NCI-H460 (cell line): ENCODE data around the gene EPHA3. TPM values are rescaled to one million over a fixed set of nuclear protein-coding genes. Genes with fewer than 3 reads are reported as not detected.

Experiments
- DNase-seq: peaks from one replicate; pipeline ENCODE4 v3.0.0-alpha.2; 2016; ENCODE audit warnings: low read depth; ENCODE audit errors: extremely low read depth
- total RNA-seq: library from RNA; depleted of rRNA; stranded (reverse); fragments of >200 nt; shearing (Covaris generic); gene quantifications from 2 replicates; pipeline ENCODE4 v1.2.3, GENCODE V29; 2014

The EPHA3 gene
- total RNA-seq, 1 experiment from 2014 or later: 7.2 TPM

DNA sequence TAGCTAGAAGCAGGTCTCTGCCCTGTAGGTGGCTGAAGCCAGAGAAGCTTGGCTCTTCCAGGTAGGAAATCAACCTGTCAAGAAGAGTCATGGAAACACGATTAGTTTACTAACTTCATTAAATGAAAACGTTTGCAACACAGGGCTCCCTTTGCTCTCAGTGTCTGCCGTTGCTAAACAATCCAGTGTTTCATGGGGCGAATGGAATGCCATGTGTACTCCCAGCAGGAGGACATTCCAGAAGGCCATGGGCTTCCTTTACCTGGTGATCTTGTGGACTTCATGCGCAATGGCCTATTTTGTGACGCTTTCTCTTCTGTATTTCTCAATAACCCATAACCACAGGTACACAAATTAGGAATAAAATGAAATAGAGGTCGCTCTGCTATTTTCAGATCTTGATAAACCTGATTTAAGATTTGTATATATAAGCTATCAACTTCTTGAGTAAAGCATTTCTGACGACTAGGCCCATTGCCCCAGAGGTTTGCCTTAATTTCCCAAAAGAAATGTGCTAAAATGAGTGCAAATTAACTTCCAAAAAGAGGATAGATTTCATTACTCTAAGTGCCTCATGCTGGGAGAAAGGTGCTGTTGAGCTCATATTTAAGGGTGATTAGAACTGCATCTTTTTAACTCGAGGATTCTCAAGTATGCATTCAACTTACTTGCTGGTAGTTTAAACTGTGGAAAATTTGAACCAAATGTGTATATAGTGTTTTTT is 171.0 kb downstream of the EPHA3 start:
- no peak for DNase-seq

GRCh38 chr3:89280301-89280700 is 172.9 kb downstream of the EPHA3 start:
- DNase-seq: no peak

- DNase-seq: no peak
Measured at GRCh38 chr3:89280822-89281365, 173.5 kb downstream of the EPHA3 start.

GRCh38 chr3:89287902-89288508 is 180.6 kb downstream of the EPHA3 start:
- DNase-seq: no peak

GRCh38 chr3:89289574-89290190 is 182.3 kb downstream of the EPHA3 start:
- no peak for DNase-seq

DNA sequence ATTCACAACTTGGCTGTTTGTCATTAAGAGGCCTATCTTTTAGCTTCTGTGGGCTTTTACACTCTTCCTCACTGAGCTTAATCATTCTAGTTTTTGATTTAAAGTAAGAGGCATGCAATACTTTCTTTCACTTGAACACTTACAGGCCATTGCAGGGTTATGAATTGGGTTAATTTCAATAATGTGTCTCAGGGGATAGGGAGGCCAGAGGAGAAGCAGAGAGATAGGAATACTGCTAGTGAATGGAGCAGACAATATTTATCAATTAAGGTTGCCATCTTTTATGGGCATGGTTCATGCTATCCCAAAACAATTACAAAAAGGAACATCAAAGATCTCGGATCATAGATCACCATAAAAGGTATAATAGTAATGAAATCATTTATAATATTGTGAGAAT is 189.8 kb downstream of the EPHA3 start:
- DNase-seq: no peak

DNA sequence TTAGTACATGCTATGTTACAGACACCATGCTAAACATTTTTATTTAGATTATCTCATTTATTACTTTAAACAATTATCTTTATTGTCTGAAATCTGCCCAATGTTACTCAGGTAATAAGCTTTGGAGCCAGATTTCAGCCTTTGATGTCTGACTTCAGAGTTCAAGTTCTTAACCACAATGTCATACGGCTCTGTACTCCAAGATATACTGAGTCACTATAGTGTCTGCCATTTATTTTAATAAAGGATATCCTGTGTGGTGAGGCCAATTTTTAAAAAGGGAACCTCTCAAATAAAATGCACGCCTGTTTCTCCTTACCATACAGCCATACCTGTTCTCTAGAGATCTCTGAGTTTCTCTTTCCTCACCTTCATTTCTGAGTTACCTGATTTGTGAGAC is 193.1 kb downstream of the EPHA3 start:
- no peak for DNase-seq

DNA sequence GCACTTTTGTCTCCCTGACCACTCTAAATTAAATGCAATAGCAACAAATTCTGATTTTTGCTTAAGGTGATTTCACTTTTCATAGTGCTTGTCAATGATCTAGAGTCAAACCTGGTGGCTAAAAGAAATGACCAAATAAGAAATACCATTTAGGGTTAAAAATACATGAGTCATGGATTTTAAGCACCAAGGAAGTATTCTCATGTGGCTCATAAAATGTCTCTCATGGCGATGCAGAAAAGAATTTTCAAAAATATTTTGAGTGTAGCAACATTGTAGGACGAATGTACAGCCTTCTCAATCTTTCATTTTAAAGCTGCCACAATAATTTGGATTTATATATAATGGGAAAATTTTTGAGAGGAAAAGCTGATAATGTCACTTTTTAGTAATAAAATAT is 193.6 kb downstream of the EPHA3 start:
- DNase-seq: no peak

- DNase-seq: no peak
Measured at GRCh38 chr3:89303701-89304100, 196.3 kb downstream of the EPHA3 start.

GRCh38 chr3:89306540-89306939 is 199.1 kb downstream of the EPHA3 start:
- DNase-seq: no peak

DNA sequence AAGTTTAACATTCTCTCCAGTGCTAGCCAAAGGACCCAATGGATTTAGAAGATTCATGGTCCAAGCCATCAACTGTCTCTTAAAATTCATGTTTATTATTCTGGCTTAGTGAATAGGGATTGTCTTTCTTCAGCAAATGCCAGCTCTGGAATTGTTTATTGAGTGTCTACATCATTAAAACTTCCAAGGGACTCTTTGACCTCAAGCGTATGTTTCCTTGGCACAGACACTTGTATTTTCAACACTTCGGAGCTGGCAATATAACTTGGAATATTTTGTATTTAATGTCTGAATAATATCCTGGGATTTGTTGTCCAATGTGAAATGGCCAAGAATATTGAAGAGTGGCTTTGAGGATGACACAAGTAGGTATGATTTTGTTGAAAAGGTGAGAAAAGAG is 204.2 kb downstream of the EPHA3 start:
- no peak for DNase-seq

GRCh38 chr3:89312141-89312540 is 204.7 kb downstream of the EPHA3 start:
- no peak for DNase-seq

DNA sequence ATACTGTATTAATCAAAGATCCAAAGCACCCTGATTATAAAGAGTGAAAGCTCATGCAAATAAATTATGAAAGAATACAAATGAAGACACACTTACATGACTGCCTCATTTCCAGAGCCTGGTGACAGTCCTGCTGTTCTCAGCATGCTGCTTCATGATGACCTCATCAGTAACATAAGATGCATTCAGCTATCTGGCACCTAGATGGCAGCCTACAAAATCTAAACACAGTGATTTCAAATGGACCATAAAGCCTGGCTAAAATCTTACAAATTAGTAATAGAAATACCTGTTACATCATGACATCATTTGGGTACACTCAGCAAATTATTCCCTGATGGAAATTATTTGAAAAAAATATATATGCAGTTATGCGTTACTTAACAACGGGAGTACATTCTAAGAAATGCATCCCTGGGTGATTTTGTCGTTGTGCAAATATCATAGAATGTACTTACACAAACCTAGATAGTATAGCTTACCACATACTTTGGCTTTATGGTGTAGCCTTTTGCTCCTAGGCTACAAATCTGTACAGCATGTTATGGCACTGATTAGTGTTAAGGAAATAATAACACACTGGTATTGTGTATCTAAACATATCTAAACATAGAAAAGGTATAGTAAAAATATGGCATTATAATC is 207.2 kb downstream of the EPHA3 start:
- peak; percentile 59 for DNase-seq

DNA sequence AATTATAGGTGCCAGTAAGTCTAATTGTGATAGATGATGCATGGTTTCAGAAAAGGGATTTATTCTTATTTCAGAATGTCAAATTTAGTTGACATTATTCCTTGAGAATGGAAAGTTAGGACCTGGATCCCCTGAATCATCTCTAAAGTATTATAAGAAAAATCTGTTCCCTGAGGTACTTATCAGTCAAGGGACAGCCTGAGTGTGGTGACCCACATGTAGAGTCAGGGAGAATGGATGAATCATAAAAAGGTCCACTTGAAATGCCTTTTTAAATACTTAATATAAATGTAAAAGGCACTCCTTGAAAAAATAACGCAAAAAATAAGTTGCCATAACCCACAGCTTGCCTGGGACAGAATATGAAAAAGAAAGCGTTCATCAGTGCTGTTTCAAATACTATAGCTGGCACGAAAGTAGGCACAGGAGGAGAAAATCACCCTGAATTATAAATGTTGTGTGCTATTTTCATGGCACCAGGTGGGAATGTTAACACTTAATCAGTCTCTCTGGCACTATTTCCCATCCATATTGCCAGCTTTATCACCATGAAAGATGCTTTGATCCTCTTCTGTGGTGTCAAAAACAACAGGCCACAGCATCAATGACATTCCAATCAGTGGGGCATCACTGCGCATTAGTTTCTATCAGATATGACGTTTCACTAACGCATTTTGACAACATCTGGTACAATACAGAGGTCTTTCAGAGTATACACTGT is 208.5 kb downstream of the EPHA3 start:
- no peak for DNase-seq

- DNase-seq: no peak
Measured at GRCh38 chr3:89320186-89320585, 212.8 kb downstream of the EPHA3 start.

GRCh38 chr3:89326997-89327396 is 219.6 kb downstream of the EPHA3 start:
- DNase-seq: no peak

DNA sequence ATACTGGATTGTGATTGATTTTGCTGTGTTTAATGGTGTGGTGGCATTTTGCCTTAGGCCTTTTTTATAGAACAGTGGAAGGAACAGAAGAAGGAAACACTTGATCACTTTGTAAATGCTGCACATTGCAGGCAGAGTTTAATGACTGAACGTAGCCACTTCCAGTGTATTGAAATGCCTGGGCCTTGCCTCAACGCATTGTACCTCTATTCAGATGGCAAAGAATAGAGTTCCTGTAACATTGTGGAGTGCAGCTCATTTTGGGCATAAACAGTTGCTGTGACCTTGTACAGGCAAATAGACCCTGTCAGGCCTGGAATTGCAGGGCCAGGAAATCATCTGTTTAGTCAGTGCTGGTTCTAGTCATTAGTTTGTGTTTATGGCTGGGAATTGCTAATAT is 225.0 kb downstream of the EPHA3 start:
- no peak for DNase-seq

DNA sequence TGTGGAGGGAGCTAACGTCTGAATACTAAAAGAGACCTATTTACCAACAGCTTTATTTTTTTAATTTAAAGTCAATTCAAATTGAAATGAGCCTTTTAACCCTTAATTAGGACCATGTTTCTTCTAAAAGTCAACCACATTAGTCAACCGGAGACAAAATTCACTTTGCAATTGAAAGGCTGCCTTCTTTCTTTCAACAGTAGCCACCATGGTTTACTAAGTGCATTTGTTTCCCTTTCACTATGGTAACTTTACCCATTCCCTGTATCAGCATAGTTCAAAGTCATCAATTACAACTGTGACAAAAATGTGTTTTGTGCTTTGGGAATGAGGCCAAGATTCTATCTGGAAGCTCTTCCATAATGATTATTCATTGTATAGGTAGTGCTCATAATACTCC is 225.4 kb downstream of the EPHA3 start:
- no peak for DNase-seq

DNA sequence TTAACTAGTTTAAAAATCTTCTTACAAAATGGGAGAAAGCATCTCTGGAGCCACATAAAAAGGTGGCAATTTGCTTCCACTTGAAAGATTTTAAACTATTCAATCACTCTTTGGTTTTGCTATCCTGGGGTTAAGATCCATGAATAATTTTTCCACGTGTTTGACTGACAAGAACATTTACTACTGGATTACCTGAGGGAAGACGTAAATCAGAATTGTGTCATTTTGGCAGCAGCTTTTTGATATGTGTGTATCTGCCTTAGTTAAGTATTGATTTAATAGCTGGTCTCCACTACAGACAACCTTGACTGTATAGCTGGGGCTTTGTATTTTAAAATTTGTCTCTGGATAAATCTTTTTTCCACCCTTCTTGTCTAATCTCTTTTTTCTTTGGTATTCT is 228.3 kb downstream of the EPHA3 start:
- DNase-seq: no peak

- DNase-seq: no peak
Measured at GRCh38 chr3:89340408-89340807, 233.0 kb downstream of the EPHA3 start.

GRCh38 chr3:89344076-89344475 is 236.7 kb downstream of the EPHA3 start:
- no peak for DNase-seq
